ENCODE results near the gene SIVA1. TPM values are rescaled to one million over a fixed set of nuclear protein-coding genes. Genes with fewer than 3 reads are reported as not detected.

SIVA1 gene
- total and polyA plus RNA-seq, 7 donors: 55.8 to 233 (median 105) TPM

- peak; percentile 6 to 48 for DNase-seq
- intact Hi-C loops (cut with DNase I): no loop called here
- Histone ChIP-seq H3K9me3 (no peaks in the 10 kb centered on the region), H3K4me3 (no peak overlapping the region), H3K27ac (peak overlapping the region; percentile 36), H3K36me3 (ENCODE audit: insufficient read depth in 1 of 2, low read depth in 1 of 2) (peaks cover 0 to 83% of the 10 kb centered on the region in 2 donors), H3K4me1 (peaks cover 19% of the 10 kb centered on the region), H3K27me3 (ENCODE audit: insufficient read depth in 3 of 3, low read length in 2 of 3) (no peaks in the 10 kb centered on the region)
- TF ChIP-seq, protein P1, sequence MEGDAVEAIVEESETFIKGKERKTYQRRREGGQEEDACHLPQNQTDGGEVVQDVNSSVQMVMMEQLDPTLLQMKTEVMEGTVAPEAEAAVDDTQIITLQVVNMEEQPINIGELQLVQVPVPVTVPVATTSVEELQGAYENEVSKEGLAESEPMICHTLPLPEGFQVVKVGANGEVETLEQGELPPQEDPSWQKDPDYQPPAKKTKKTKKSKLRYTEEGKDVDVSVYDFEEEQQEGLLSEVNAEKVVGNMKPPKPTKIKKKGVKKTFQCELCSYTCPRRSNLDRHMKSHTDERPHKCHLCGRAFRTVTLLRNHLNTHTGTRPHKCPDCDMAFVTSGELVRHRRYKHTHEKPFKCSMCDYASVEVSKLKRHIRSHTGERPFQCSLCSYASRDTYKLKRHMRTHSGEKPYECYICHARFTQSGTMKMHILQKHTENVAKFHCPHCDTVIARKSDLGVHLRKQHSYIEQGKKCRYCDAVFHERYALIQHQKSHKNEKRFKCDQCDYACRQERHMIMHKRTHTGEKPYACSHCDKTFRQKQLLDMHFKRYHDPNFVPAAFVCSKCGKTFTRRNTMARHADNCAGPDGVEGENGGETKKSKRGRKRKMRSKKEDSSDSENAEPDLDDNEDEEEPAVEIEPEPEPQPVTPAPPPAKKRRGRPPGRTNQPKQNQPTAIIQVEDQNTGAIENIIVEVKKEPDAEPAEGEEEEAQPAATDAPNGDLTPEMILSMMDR (IDR thresholded peaks at IDR 0.05): no peak
- ATAC-seq: peak in 1 of 4 donors; percentile 7
- 79 to 87% (median 84%) methylated on average over 32 of the region's 32 CpGs for WGBS, 3 donors
Measured at GRCh38 chr14:104742586-104743455, 10.1 kb upstream of the SIVA1 start.

- peaks cover 26% of the 10 kb centered on the region for H3K4me1 ChIP-seq
- peak overlapping the region; percentile 16 for H3K27ac ChIP-seq
- TF ChIP-seq, protein P1 (IDR thresholded peaks at IDR 0.05): no peak
- DNase-seq (peak; percentile 12 to 36), ATAC-seq (no peak)
- peaks cover 0 to 74% of the 10 kb centered on the region in 2 donors for H3K36me3 ChIP-seq (ENCODE audit: insufficient read depth in 1 of 2, low read depth in 1 of 2)
- 79 to 81% (median 81%) methylated on average over 28 of the region's 28 CpGs for WGBS, 3 donors
- no peaks in the 10 kb centered on the region for H3K9me3 ChIP-seq
- no peak overlapping the region for H3K4me3 ChIP-seq
- H3K27me3 ChIP-seq (ENCODE audit: insufficient read depth in 3 of 3, low read length in 2 of 3): no peaks in the 10 kb centered on the region
- intact Hi-C loops (cut with DNase I): no loop called here
Measured at GRCh38 chr14:104743461-104744380, 9.2 kb upstream of the SIVA1 start.

DNA sequence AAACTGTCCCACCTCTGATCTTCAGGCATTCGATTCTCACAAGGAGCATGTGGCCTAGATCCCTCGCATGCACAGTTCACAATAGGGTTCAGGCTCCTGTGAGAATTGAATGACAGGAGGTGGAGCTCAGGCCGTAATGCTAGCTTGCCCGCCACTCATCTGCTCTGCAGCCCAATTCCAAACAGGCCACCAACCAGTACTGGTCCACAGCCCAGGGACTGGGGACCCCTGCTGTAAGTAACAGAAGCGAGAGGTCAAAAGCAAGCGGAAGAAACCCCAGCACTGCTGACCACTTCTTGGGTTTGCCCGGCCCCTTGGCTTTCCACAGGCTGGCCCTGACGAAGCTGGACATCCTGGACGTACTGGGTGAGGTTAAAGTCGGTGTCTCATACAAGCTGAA lies 8.5 kb upstream of the SIVA1 start:
- ATAC-seq: no peak

DNA sequence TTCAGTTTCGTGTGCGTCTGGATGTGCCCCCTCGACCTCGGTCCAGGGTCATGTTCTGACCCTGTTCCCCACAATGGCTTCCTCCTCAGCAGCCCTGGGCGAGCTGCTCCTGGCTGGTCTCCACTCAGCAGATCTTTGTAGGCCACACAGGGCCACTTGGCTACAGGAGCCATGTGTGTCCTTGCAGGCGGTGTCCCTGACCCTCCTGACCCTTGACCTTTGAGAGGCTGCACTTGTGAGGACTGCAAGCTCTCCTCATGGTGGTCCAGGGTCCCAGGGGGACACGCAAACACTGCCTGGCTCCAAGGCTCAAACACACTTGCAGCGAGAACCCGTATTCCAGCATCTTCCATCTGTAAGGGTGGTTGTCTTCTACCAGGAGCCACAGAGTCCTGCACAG lies 7.5 kb upstream of the SIVA1 start:
- peak; percentile 3 to 40 for DNase-seq

More for the DNA sequence above, 8.5 kb upstream of the SIVA1 start:
- H3K27me3 ChIP-seq (ENCODE audit: insufficient read depth in 3 of 3, low read length in 2 of 3): no peaks in the 10 kb centered on the region
- DNase-seq: peak in 1 of 2 donors; percentile 15
- intact Hi-C loops (cut with DNase I): no loop called here
- WGBS, 3 donors: 85 to 91% (median 88%) methylated on average over 10 of the region's 10 CpGs
- TF ChIP-seq, protein P1 (IDR thresholded peaks at IDR 0.05): no peak
- H3K4me3 ChIP-seq: no peak overlapping the region
- peaks cover 0 to 68% of the 10 kb centered on the region in 2 donors for H3K36me3 ChIP-seq (ENCODE audit: insufficient read depth in 1 of 2, low read depth in 1 of 2)
- no peaks in the 10 kb centered on the region for H3K9me3 ChIP-seq
- peaks cover 33% of the 10 kb centered on the region for H3K4me1 ChIP-seq
- H3K27ac ChIP-seq: peak overlapping the region; percentile 16

More for the DNA sequence above, 7.5 kb upstream of the SIVA1 start:
- peak overlapping the region; percentile 76 for H3K27ac ChIP-seq
- no peaks in the 10 kb centered on the region for H3K27me3 ChIP-seq (ENCODE audit: insufficient read depth in 3 of 3, low read length in 2 of 3)
- peaks cover 0 to 59% of the 10 kb centered on the region in 2 donors for H3K36me3 ChIP-seq (ENCODE audit: insufficient read depth in 1 of 2, low read depth in 1 of 2)
- ATAC-seq: no peak
- peaks cover 33% of the 10 kb centered on the region for H3K4me1 ChIP-seq
- 74 to 89% (median 80%) methylated on average over 9 of the region's 9 CpGs for WGBS, 3 donors
- no peaks in the 10 kb centered on the region for H3K9me3 ChIP-seq
- TF ChIP-seq, protein P1 (IDR thresholded peaks at IDR 0.05): no peak
- H3K4me3 ChIP-seq: no peak overlapping the region
- intact Hi-C loops (cut with DNase I): no loop called here
